Activated CD4-positive, alpha-beta T cell treated with anti-CD3 and anti-CD28 coated beads for 4 hours (primary cell): Measurements from ENCODE around the gene SRP72.

ENCODE experiments used
- DNase-seq, 2 donors: peaks; one replicate each; pipeline ENCODE4 v3.0.0-alpha.2; 2020

The SRP72 gene

DNA sequence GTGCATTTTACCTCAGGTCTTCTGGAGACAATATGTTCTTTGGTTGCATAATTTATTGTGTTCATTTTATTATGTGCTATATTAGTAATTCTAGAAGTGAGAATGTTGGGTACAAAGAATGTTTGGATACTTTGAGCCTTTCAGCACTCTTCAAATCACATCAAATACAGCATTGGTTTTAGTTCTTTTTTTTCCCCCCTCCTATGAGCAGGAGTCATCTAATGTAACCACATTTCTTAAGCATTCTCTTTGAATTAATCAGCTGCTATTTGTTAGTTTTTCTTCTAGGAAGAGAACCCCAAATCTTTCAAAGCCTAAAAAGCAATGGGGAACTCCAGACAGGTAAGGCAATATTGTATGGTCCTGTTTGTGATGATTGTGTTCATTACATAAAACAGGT, 84.9 kb downstream of the SRP72 start:
- DNase-seq = no peak
